Esophagus muscularis mucosa (tissue), 4 donors: ENCODE results near the gene KRTCAP3.

ENCODE experiments used
- EP300 ChIP-seq: sonication (generic); formaldehyde crosslinking; IDR thresholded peaks from one replicate; pipeline ENCODE4 v1.6.1; 2017; ENCODE audit warnings: antibody characterized with exemption
- POLR2A ChIP-seq: fragments of 450-650 bp; IDR thresholded peaks from one replicate; pipeline ENCODE4 v1.6.1; 2017; ENCODE audit warnings: antibody characterized with exemption, moderate library complexity, mild to moderate bottlenecking, low read depth
- TF ChIP-seq, protein P1 (sequence below), 3 experiments: fragments of 200-600 bp in 2 of 3; fragments of 450-650 bp in 1 of 3; sonication (generic) in 2 of 3; IDR thresholded peaks; one replicate each; pipeline ENCODE4 v1.5.1; 2017 to 2019; ENCODE audit warnings: antibody characterized with exemption in 3 of 3, mild to moderate bottlenecking in 2 of 3, moderate library complexity in 1 of 3

DNA sequence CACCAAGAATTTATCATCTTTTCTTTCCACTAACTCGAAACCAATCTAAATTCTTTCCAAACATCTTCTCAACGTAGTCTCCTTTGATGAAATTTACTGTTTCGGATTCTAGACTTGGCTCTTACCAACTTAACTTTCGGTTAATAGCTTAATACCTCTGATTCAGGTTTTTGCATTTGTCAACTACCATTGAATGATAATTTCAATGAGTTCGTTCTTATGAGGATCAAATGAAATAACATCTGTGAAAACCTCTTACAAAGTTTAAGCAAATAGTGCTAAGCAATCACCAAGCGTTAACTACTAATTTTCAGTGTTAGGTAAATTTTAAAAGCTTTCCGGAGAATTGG is 14.3 kb upstream of the KRTCAP3 start:
- TF ChIP-seq, protein P1, sequence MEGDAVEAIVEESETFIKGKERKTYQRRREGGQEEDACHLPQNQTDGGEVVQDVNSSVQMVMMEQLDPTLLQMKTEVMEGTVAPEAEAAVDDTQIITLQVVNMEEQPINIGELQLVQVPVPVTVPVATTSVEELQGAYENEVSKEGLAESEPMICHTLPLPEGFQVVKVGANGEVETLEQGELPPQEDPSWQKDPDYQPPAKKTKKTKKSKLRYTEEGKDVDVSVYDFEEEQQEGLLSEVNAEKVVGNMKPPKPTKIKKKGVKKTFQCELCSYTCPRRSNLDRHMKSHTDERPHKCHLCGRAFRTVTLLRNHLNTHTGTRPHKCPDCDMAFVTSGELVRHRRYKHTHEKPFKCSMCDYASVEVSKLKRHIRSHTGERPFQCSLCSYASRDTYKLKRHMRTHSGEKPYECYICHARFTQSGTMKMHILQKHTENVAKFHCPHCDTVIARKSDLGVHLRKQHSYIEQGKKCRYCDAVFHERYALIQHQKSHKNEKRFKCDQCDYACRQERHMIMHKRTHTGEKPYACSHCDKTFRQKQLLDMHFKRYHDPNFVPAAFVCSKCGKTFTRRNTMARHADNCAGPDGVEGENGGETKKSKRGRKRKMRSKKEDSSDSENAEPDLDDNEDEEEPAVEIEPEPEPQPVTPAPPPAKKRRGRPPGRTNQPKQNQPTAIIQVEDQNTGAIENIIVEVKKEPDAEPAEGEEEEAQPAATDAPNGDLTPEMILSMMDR (IDR thresholded peaks at IDR 0.05) = no peak
- no peak for TF ChIP-seq POLR2A
- no peak for TF ChIP-seq EP300
